ENCODE data around the gene RAB11FIP2.

DNA sequence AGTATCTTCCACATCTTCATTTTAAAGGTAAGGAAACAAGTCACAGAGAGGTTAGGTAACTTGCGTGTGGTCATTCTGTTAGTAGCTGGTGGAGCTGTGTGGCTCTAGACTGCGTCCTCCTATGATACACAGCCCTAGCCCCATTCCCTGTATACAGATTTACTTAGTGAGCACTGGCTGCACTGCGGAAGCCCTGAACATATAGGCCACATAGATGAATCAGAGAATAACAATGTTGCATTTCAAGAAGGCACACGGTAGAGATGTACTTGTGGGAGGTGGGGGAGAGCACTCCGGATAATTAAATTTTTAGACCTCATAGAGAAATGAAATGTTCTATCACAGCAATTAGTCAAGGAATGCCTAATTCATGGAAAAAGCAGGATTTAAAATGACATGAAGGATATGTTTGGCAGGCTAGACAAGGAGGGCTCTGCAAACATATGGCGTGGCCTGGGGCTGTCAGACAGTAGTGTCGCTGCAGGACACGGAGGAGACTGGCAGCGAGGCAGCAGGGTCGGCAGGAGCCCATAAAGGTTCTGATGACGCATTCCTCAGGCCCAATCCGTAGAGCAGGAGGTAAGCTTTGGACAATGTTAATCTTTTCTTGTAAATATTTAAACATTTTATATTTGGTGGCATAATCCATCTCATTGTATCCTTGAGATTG is 29.5 kb downstream of the RAB11FIP2 start:
- no peak for TF ChIP-seq SIN3A (IDR thresholded peaks at IDR 0.05; ENCODE audit: borderline replicate concordance, insufficient read depth, low read length)
- TF ChIP-seq POLR2AphosphoS5 (IDR thresholded peaks at IDR 0.05; ENCODE audit: low read depth, low read length): no peak
- TF ChIP-seq, protein P1, sequence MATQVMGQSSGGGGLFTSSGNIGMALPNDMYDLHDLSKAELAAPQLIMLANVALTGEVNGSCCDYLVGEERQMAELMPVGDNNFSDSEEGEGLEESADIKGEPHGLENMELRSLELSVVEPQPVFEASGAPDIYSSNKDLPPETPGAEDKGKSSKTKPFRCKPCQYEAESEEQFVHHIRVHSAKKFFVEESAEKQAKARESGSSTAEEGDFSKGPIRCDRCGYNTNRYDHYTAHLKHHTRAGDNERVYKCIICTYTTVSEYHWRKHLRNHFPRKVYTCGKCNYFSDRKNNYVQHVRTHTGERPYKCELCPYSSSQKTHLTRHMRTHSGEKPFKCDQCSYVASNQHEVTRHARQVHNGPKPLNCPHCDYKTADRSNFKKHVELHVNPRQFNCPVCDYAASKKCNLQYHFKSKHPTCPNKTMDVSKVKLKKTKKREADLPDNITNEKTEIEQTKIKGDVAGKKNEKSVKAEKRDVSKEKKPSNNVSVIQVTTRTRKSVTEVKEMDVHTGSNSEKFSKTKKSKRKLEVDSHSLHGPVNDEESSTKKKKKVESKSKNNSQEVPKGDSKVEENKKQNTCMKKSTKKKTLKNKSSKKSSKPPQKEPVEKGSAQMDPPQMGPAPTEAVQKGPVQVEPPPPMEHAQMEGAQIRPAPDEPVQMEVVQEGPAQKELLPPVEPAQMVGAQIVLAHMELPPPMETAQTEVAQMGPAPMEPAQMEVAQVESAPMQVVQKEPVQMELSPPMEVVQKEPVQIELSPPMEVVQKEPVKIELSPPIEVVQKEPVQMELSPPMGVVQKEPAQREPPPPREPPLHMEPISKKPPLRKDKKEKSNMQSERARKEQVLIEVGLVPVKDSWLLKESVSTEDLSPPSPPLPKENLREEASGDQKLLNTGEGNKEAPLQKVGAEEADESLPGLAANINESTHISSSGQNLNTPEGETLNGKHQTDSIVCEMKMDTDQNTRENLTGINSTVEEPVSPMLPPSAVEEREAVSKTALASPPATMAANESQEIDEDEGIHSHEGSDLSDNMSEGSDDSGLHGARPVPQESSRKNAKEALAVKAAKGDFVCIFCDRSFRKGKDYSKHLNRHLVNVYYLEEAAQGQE (IDR thresholded peaks at IDR 0.05; ENCODE audit: insufficient read depth in 1 of 2, low read depth in 2 of 2, low read length in 2 of 2): no peak
- no peak for TF ChIP-seq TAF1 (IDR thresholded peaks at IDR 0.05; ENCODE audit: borderline replicate concordance, insufficient read depth, low read length)
- no peak for TF ChIP-seq FOXP2 (optimal IDR thresholded peaks at IDR 0.05; ENCODE audit: borderline replicate concordance, extremely low read depth, extremely low read length, insufficient read depth)
